SW480 (cell line): ENCODE results near the gene RIPK1.
"Not testable (repeated sequence)": the region's sequence is repeated elsewhere in the genome, so short reads cannot be mapped to it uniquely, and the experiment has no call there.

Experiments used
- DNase-seq: peaks from one replicate; pipeline ENCODE4 v3.0.0-alpha.2; 2016; ENCODE audit warnings: low spot score

The RIPK1 gene

GRCh38 chr6:3045777-3046176 lies 22.5 kb upstream of the RIPK1 start:
- no peak for DNase-seq

DNA sequence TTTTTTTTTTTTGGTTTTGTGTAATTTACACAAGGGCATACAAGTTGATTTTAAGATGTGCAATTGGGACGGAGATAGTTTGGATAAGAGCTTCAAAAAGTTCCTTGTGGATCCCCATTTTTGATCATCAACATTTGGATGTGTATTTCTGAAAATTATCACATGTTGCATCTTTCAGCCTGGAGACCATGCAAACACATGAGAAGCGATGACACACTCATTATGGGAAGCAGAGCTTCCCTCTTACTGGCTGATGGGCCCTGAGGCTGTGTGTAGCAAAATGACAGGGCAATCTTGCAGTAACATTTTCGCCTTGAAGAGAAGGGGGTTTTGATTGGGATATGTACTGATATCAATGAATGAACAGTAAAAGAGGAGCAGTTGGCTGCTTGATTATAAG lies 22.0 kb upstream of the RIPK1 start:
- no peak for DNase-seq

DNA sequence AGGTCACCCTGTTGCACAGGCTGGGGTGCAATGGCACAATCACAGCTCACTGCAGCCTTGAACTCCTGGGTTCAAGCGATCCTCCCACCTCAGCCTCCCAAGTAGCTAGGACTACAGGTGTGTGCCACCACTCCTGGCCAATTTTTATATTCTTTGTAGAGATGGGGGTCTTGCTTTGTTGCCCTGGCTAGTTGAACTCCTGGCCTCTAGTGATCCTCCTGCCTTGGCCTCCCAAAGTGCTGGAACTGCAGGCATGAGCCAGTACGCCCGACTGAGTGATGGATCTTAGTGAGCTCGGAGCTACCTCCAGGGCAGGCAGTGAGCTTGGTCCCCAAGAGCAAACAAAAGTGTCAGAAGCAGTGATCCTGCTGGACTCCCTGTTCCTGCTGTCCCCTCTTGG lies 20.3 kb upstream of the RIPK1 start:
- not testable (repeated sequence) for DNase-seq

- DNase-seq = no peak
Measured at GRCh38 chr6:3052481-3053230, 15.6 kb upstream of the RIPK1 start.

DNA sequence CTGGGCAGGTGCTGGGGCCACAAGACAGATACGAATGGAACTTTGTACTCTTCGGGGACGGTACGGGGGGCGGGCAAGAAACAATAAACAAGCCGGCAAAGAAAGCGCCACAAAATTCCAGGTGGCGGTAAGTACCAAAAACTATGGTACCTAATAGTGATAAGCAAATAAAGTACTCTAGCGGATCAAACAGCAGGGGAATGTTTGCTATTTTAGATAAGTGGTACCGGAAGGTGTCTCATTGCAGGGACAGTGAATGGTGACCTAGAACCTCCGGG lies 15.1 kb upstream of the RIPK1 start:
- DNase-seq = no peak

DNA sequence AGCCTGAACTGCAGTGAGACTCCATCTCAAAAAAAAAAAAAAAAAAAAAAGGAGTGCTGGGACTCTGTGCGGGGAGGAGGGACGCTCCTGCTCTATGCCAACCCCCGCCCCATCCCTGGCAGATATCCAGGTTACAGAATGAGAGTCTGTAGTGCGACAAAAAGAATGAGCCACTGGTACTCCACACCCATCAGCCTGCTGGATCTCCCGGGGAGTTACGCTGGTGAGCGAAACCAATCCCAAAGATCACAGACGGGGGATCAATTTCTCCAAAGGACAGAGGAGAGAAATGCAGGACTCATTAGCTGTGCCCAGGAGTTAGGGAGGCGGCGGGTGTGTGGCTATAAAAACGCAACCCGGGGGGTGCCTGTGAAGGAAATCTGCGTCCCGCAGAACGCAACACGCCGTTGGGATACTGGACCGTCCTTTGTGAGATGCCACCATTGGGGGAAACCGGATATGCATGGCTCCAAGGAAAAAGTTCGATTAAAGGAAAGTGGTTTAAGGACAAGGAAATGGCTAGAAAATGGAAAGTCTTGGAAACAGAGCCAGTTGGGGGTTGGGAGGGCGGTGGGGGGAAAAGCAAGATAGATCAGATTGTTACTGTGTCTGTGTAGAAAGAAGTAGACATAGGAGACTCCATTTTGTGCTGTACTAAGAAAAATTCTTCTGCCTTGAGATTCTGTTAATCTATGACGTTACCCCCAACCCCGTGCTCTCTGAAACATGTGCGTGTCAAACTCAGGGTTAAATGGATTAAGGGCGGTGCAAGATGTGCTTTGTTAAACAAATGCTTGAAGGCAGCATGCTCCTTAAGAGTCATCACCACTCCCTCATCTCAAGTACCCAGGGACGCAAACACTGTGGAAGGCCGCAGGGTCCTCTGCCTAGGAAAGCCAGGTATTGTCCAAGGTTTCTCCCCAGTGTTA lies 13.8 kb upstream of the RIPK1 start:
- DNase-seq = not testable (repeated sequence)

- DNase-seq = not testable (repeated sequence)
Measured at GRCh38 chr6:3055158-3055499, 13.2 kb upstream of the RIPK1 start.

GRCh38 chr6:3057063-3057770 lies 11.1 kb upstream of the RIPK1 start:
- no peak for DNase-seq

DNA sequence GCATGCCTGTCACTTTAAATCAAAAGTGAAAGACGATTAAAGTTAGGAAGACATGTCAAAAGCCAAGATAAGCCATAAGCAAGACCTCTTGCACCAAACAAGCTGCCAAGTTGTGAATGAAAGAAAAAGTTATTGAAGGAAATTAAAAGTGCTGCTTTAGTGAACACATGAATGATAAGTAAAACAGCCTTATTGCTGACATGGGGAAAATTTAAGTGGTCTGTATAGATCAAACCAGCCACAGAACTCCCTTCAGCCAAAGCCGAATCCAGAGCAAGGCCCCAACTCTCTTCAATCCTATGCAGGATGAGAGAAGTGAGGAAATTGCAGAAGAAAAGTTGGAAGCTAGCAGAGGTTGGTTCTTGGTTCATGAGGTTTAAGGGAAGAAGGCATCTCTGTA lies 9.3 kb upstream of the RIPK1 start:
- no peak for DNase-seq

- not testable (repeated sequence) for DNase-seq
Measured at GRCh38 chr6:3060092-3060491, 8.2 kb upstream of the RIPK1 start.

GRCh38 chr6:3061501-3061941 lies 6.8 kb upstream of the RIPK1 start:
- peak; percentile 75 for DNase-seq

- DNase-seq = not testable (repeated sequence)
Measured at GRCh38 chr6:3063340-3063732, 5.0 kb upstream of the RIPK1 start.

DNA sequence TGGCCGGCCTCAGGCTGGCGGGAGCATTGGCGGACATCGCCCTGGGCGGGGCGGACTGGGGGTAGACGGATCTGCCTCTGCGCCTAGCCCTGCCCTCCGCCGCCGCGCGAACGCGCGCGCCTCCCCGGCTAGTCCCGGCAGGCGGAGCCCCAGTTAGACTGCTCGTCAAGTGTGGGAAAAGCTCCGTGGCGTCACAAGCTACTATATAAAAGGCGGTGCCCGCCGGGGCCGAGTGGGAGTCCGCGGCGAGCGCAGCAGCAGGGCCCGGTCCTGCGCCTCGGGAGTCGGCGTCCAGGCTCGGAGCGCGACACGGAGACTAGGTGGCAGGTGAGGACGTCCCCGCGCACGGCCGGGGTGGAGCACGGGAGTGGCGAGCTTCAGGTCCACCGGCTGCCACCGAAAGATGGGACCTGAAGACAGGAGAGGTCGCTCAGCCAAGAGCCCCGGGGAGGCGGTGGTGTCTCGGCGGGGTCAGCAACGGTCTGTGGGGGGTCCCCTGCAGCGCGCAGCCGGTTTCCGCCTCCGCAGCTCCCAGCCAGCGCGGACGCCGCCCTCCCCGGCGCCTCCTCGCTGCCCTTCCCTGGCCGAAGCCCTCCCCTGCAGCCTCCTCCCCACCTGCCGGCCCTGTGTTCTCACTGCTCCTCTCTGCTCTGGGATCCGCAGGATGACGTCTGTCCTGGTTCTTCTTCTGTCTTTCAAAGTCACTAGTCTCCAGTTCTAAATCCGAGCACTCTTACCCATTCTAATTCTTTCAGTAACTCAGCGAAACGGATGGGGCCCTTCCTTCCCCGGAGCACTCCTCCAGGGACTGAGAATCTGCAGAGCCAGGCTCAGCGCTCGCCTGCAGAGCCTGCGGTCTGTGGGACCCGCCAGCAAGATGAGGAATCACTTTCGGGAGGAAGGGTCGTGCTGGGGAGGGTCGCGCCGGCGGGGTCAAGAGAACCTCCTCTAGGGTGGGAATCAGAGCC lies 4.3 kb upstream of the RIPK1 start:
- DNase-seq = peak; percentile 84

GRCh38 chr6:3071568-3071967 lies 3.3 kb downstream of the RIPK1 start:
- DNase-seq = no peak

DNA sequence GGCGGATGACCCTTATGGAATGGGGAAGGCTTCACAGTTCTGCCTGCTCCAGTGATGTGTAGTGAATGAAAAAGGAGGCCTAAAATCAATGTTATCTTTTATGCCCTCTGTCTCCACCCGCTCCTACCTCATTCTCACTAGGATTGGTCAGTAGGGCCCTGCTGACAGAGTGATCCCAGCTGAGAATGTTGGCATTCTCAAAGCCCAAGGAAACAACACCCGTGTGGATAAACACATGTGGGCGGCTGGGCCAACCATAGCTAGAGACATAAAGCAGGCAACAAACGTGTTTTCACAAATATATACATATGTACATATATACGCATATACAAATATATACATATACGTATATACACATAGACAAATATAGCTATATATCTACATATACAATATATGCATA lies 4.5 kb downstream of the RIPK1 start:
- DNase-seq = no peak

DNA sequence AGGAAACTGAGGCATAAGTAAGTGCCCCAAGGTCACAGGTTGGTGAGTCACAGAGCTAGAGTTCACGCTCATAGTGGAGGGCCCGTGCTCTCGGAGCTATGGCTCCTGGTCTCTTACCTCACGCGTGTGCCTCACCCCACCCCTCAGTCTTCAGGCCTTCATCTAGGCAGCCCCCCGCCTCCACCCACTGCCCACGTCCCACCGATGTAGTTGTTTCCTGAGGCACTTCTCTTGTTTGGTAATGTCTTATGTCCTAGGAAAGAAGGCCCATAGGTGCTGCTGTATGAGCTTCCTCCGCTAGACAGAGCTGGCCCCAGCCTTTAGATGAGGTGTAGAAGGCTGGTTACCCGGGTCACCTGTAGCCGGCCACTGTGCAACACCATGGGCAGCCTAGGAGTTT lies 5.1 kb downstream of the RIPK1 start:
- DNase-seq = no peak

DNA sequence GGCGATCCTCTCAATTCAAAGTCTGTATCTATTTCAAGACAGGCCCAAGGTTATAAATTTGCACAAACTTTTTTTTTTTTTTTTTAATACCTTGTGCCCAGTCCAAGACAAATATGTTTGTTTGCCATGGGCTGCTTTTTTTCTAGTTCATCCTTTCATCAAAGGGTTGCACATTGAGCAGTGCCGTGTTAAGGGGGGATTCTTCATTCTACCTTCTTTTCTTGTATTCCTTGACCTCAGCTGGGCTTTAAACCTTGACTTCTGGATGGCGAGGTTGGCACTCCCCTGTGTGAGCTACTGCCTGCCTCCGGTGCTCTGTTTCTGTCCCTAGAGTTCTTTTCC lies 7.4 kb downstream of the RIPK1 start:
- no peak for DNase-seq

DNA sequence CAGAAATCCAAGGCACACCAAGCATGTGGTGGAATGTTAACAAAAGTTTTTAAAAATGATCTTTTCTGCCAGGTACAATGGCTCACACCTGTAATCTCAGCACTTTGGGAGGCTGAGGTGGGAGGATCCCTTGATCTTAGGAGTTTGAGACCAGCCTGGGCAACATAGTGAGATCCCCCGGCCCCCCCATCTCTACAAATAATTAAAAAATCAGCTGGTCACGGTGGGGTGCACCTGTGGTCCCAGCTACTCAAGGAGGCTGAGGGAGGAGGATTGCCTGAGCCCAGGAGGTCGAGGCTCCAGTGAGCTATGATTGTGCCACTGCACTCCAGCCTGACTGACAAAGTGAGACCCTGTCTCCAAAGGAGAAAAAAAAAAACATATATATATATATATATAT lies 8.0 kb downstream of the RIPK1 start:
- DNase-seq = no peak

- DNase-seq = no peak
Measured at GRCh38 chr6:3077430-3077829, 9.1 kb downstream of the RIPK1 start.

- DNase-seq = not testable (repeated sequence)
Measured at GRCh38 chr6:3078952-3079351, 10.7 kb downstream of the RIPK1 start.

GRCh38 chr6:3079682-3080081 lies 11.4 kb downstream of the RIPK1 start:
- DNase-seq = no peak

- no peak for DNase-seq
Measured at GRCh38 chr6:3081960-3082359, 13.7 kb downstream of the RIPK1 start.
